Chondrocyte (in vitro differentiated cells): ENCODE measurements around the gene RGS6. TPM values are rescaled to one million over a fixed set of nuclear protein-coding genes. Genes with fewer than 3 reads are reported as not detected.
A peak's percentile ranks its signal among the peaks of the same experiment; 100 is the strongest.

Experiments used
- DNase-seq: peaks from one replicate; pipeline ENCODE4 v3.0.0; 2021; ENCODE audit warnings: mixed read lengths, low spot score
- H3K27ac Mint-ChIP-seq: one replicate; pipeline ENCODE4 v1.8.0; 2021; ENCODE audit warnings: mild to moderate bottlenecking, moderate library complexity, mixed read lengths; ENCODE audit not compliant: unreplicated experiment
- H3K27me3 Mint-ChIP-seq: 2 replicates; pipeline ENCODE4 v1.8.0; 2021; ENCODE audit warnings: low read depth, mixed read lengths
- H3K36me3 Mint-ChIP-seq: 2 replicates; pipeline ENCODE4 v1.8.0; 2021; ENCODE audit warnings: low read depth, mixed read lengths
- H3K4me1 Mint-ChIP-seq: 2 replicates; pipeline ENCODE4 v1.8.0; 2021; ENCODE audit warnings: low read depth, mild to moderate bottlenecking, mixed read lengths
- H3K4me3 Mint-ChIP-seq: one replicate; pipeline ENCODE4 v1.8.0; 2021; ENCODE audit warnings: mild to moderate bottlenecking, moderate library complexity, mixed read lengths; ENCODE audit not compliant: unreplicated experiment
- H3K9me3 Mint-ChIP-seq: 2 replicates; pipeline ENCODE4 v1.8.0; 2021; ENCODE audit warnings: low read depth, mixed read lengths
- microRNA-seq: library from miRNA; unstranded; fragments of <30 nt; microRNA quantifications from one replicate; pipeline ENCODE4 v1.2.0, GENCODE V29; 2020; ENCODE audit warnings: borderline number of aligned reads
- total RNA-seq: library from RNA; stranded (reverse); gene quantifications from 3 replicates; pipeline ENCODE4 v1.2.1, GENCODE V29; 2021
- TF ChIP-seq, protein P1 (sequence below): fragments of 200-600 bp; sonication (generic); IDR thresholded peaks from 2 replicates; pipeline ENCODE4 v1.5.0; 2021; ENCODE audit warnings: antibody characterized with exemption, mild to moderate bottlenecking, moderate library complexity

Gene RGS6
- total RNA-seq, 1 donor from 2014 or later: 0.12 TPM

DNA sequence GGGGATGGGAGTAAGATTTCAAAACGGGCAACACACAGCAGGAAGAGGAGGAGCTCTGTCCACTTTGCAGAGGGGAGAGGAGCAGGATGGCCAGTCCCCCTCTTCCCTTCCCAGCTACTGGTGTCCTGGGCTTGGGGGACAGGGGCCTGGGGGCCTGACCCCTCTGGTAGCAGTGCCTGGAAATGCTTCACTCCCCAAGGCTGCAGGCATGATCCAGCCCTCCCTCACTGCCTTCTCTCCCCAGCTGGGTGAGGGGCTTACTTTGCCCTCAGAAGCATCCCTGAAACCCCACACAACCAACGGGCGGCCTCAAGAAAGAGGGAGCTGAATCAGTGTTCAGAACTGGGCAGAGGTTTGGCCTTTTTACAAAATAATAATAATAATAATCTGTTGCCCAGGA is 682.1 kb downstream of the RGS6 start:
- no peaks in the 10 kb centered on the region for H3K9me3 Mint-ChIP-seq
- no peaks in the 10 kb centered on the region for H3K36me3 Mint-ChIP-seq
- no peak for DNase-seq
- H3K27ac Mint-ChIP-seq: no peak overlapping the region
- peaks cover 47% of the 10 kb centered on the region for H3K4me1 Mint-ChIP-seq
- H3K4me3 Mint-ChIP-seq: no peak overlapping the region
- H3K27me3 Mint-ChIP-seq: no peaks in the 10 kb centered on the region
- TF ChIP-seq, protein P1, sequence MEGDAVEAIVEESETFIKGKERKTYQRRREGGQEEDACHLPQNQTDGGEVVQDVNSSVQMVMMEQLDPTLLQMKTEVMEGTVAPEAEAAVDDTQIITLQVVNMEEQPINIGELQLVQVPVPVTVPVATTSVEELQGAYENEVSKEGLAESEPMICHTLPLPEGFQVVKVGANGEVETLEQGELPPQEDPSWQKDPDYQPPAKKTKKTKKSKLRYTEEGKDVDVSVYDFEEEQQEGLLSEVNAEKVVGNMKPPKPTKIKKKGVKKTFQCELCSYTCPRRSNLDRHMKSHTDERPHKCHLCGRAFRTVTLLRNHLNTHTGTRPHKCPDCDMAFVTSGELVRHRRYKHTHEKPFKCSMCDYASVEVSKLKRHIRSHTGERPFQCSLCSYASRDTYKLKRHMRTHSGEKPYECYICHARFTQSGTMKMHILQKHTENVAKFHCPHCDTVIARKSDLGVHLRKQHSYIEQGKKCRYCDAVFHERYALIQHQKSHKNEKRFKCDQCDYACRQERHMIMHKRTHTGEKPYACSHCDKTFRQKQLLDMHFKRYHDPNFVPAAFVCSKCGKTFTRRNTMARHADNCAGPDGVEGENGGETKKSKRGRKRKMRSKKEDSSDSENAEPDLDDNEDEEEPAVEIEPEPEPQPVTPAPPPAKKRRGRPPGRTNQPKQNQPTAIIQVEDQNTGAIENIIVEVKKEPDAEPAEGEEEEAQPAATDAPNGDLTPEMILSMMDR: no peak

DNA sequence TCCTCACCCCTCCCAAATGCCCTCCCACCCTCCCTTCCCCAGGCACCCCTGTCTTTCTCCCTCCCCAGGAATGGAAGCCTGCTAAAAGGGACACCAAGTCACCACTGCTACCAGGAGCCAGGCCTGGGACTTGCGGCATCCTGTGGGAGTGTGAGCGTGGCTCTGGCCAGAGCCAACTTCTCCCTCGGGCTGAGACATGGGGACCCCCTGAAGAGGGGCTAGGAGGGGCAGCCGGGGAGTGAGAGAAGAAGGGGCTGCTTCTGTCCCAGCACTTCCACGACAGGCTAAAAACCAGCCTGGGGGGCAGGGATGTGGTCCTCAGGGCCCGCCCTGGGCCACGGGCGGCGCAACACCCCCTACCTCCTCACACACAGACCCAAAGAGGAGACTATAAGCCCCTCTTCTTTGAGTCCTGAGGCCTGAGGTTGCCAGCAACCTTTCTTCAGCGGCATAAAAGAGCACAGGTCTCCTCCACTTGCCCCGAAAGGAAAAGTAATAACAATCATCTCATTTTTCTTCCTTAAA is 682.7 kb downstream of the RGS6 start:
- TF ChIP-seq, protein P1: no peak
- DNase-seq: no peak
- peaks cover 49% of the 10 kb centered on the region for H3K4me1 Mint-ChIP-seq

GRCh38 chr14:72615451-72616121 is 683.4 kb downstream of the RGS6 start:
- Mint-ChIP-seq H3K27ac (peak overlapping the region; percentile 72), H3K27me3 (no peaks in the 10 kb centered on the region), H3K9me3 (no peaks in the 10 kb centered on the region), H3K4me1 (peaks cover 49% of the 10 kb centered on the region), H3K36me3 (no peaks in the 10 kb centered on the region), H3K4me3 (no peak overlapping the region)
- no peak for DNase-seq
- TF ChIP-seq, protein P1: no peak

More for the DNA sequence above, 682.7 kb downstream of the RGS6 start:
- Mint-ChIP-seq H3K36me3 (no peaks in the 10 kb centered on the region), H3K27ac (peak overlapping the region; percentile 72), H3K9me3 (no peaks in the 10 kb centered on the region), H3K4me3 (no peak overlapping the region), H3K27me3 (no peaks in the 10 kb centered on the region)

Small RNAs within 50 kb of the gene (microRNA-seq; reads per million reads assigned to microRNA genes)
- not detected for gene MIR7843
